Measurements from ENCODE around the gene TAAR5.

DNA sequence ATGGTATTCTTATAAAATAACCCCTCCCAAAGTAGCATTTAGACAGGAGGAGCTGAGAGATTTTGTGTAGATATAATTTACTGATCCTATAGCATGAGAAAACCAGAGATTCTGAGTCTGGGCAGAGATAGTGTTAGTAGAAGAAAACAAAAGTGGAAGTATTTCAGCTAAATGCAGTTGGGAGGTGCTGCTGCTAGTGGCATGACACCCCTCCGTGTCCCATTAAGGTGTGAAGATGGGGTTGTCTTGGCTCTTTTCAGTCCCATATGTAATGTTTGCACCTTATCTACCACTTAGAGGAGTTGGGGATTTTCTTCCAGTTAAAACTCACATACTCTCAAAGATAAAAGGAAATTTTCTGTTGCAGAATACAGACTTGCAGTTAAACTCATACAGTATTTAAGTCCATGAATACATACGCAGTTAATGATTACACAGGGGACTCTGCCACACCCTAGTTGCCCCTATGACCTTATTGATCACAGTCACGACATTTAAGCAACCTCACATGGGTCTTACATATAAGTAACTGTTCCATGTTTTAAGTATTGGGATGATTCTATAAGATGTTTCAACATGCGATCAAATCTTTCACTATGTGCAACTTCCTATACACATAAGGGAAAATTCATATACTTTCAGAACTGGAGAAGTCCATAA is 23.0 kb upstream of the TAAR5 start:
- TF ChIP-seq, protein P1, sequence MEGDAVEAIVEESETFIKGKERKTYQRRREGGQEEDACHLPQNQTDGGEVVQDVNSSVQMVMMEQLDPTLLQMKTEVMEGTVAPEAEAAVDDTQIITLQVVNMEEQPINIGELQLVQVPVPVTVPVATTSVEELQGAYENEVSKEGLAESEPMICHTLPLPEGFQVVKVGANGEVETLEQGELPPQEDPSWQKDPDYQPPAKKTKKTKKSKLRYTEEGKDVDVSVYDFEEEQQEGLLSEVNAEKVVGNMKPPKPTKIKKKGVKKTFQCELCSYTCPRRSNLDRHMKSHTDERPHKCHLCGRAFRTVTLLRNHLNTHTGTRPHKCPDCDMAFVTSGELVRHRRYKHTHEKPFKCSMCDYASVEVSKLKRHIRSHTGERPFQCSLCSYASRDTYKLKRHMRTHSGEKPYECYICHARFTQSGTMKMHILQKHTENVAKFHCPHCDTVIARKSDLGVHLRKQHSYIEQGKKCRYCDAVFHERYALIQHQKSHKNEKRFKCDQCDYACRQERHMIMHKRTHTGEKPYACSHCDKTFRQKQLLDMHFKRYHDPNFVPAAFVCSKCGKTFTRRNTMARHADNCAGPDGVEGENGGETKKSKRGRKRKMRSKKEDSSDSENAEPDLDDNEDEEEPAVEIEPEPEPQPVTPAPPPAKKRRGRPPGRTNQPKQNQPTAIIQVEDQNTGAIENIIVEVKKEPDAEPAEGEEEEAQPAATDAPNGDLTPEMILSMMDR (IDR thresholded peaks at IDR 0.05) = no peak
- no peak for TF ChIP-seq ZFX (IDR thresholded peaks at IDR 0.05; ENCODE audit: borderline replicate concordance)

Measured in 22Rv1 (cell line).